ENCODE data around the gene INO80.

The INO80 gene

GRCh38 chr15:41128174-41128902 is 12.3 kb upstream of the INO80 start:
- no peak for DNase-seq (ENCODE audit: low spot score)
- no peak overlapping the region for H3K27ac ChIP-seq
- TF ChIP-seq CTCF (IDR thresholded peaks at IDR 0.05), result no peak

GRCh38 chr15:41125931-41126642 is 10.0 kb upstream of the INO80 start:
- no peak for TF ChIP-seq CTCF (IDR thresholded peaks at IDR 0.05)
- Histone ChIP-seq H3K27ac (no peak overlapping the region), H3K4me3 (no peak overlapping the region)
- DNase-seq (ENCODE audit: low spot score), result no peak

More at GRCh38 chr15:41128174-41128902, 12.3 kb upstream of the INO80 start:
- H3K4me3 ChIP-seq, result no peak overlapping the region

GRCh38 chr15:41125063-41125669 is 9.1 kb upstream of the INO80 start:
- Histone ChIP-seq H3K4me3 (no peak overlapping the region), H3K27ac (no peak overlapping the region)
- TF ChIP-seq CTCF (IDR thresholded peaks at IDR 0.05), result no peak
- DNase-seq (ENCODE audit: low spot score), result no peak

GRCh38 chr15:41124058-41124457 is 8.0 kb upstream of the INO80 start:
- no peak for TF ChIP-seq CTCF (IDR thresholded peaks at IDR 0.05)
- H3K4me3 ChIP-seq, result no peak overlapping the region
- H3K27ac ChIP-seq, result no peak overlapping the region
- DNase-seq (ENCODE audit: low spot score), result no peak

GRCh38 chr15:41122849-41123248 is 6.8 kb upstream of the INO80 start:
- H3K4me3 ChIP-seq, result no peak overlapping the region
- no peak overlapping the region for H3K27ac ChIP-seq
- DNase-seq (ENCODE audit: low spot score), result no peak
- no peak for TF ChIP-seq CTCF (IDR thresholded peaks at IDR 0.05)

GRCh38 chr15:41121951-41122350 is 5.9 kb upstream of the INO80 start:
- Histone ChIP-seq H3K4me3 (no peak overlapping the region), H3K27ac (no peak overlapping the region)
- no peak for TF ChIP-seq CTCF (IDR thresholded peaks at IDR 0.05)
- DNase-seq (ENCODE audit: low spot score), result no peak
